ENCODE results near the gene HAVCR1.
"Not testable (repeated sequence)": the region's sequence is repeated elsewhere in the genome, so short reads cannot be mapped to it uniquely, and the experiment has no call there.

The HAVCR1 gene

GRCh38 chr5:157059093-157059539 is at the start of gene HAVCR1:
Gene HAVCR1, minus strand, starts transcription at chr5:157059116. Its CDS starts 1,173 bp downstream, at chr5:157057943.
- DNase-seq, result no peak

GRCh38 chr5:157107508-157107907 is 48.6 kb upstream of the HAVCR1 start:
- DNase-seq, result no peak

- peak; percentile 61 for DNase-seq
Measured at GRCh38 chr5:157106630-157107461, 47.9 kb upstream of the HAVCR1 start.

GRCh38 chr5:157100140-157100679 is 41.3 kb upstream of the HAVCR1 start:
- peak; percentile 46 for DNase-seq

- DNase-seq, result no peak
Measured at GRCh38 chr5:157088342-157088990, 29.6 kb upstream of the HAVCR1 start.

GRCh38 chr5:157086751-157087359 is 27.9 kb upstream of the HAVCR1 start:
- no peak for DNase-seq

GRCh38 chr5:157085930-157086329 is 27.0 kb upstream of the HAVCR1 start:
- DNase-seq, result no peak

- DNase-seq, result no peak
Measured at GRCh38 chr5:157080286-157080685, 21.4 kb upstream of the HAVCR1 start.

- no peak for DNase-seq
Measured at GRCh38 chr5:157076558-157076957, 17.6 kb upstream of the HAVCR1 start.

GRCh38 chr5:157072508-157072907 is 13.6 kb upstream of the HAVCR1 start:
- peak; percentile 35 for DNase-seq

GRCh38 chr5:157069949-157070348 is 11.0 kb upstream of the HAVCR1 start:
- DNase-seq, result no peak

- no peak for DNase-seq
Measured at GRCh38 chr5:157068785-157069184, 9.9 kb upstream of the HAVCR1 start.

- no peak for DNase-seq
Measured at GRCh38 chr5:157068339-157068738, 9.4 kb upstream of the HAVCR1 start.

GRCh38 chr5:157067005-157067404 is 8.1 kb upstream of the HAVCR1 start:
- DNase-seq, result no peak

GRCh38 chr5:157066080-157066479 is 7.2 kb upstream of the HAVCR1 start:
- no peak for DNase-seq

- no peak for DNase-seq
Measured at GRCh38 chr5:157063776-157064430, 5.0 kb upstream of the HAVCR1 start.

GRCh38 chr5:157059891-157060290 is 975 bp upstream of the HAVCR1 start:
- DNase-seq, result no peak

- no peak for DNase-seq
Measured at GRCh38 chr5:157057459-157058370, 1.2 kb downstream of the HAVCR1 start.

GRCh38 chr5:157056848-157057247 is 2.1 kb downstream of the HAVCR1 start:
- DNase-seq, result not testable (repeated sequence)

- no peak for DNase-seq
Measured at GRCh38 chr5:157051604-157052245, 7.2 kb downstream of the HAVCR1 start.

GRCh38 chr5:157050050-157050449 is 8.9 kb downstream of the HAVCR1 start:
- DNase-seq, result peak; percentile 7
